ENCODE results near the gene MUCL1.

- TF ChIP-seq CTCF (IDR thresholded peaks at IDR 0.05) (no peak), POLR2AphosphoS5 (IDR thresholded peaks at IDR 0.05) (no peak), EP300 (IDR thresholded peaks at IDR 0.05) (no peak), POLR2A (IDR thresholded peaks at IDR 0.05) (no peak)
Observed at GRCh38 chr12:54829511-54829910, 24.8 kb upstream of the MUCL1 start.

Data from upper lobe of left lung (tissue), 4 donors.